Measurements from ENCODE around the gene CDH23. TPM values are rescaled to one million over a fixed set of nuclear protein-coding genes. Genes with fewer than 3 reads are reported as not detected.

The CDH23 gene
- polyA plus RNA-seq, 5 donors = 2.3 to 3.6 (median 3.1) TPM

- DNase-seq = no peak
Observed at GRCh38 chr10:71656220-71656619, 259.5 kb downstream of the CDH23 start.

DNA sequence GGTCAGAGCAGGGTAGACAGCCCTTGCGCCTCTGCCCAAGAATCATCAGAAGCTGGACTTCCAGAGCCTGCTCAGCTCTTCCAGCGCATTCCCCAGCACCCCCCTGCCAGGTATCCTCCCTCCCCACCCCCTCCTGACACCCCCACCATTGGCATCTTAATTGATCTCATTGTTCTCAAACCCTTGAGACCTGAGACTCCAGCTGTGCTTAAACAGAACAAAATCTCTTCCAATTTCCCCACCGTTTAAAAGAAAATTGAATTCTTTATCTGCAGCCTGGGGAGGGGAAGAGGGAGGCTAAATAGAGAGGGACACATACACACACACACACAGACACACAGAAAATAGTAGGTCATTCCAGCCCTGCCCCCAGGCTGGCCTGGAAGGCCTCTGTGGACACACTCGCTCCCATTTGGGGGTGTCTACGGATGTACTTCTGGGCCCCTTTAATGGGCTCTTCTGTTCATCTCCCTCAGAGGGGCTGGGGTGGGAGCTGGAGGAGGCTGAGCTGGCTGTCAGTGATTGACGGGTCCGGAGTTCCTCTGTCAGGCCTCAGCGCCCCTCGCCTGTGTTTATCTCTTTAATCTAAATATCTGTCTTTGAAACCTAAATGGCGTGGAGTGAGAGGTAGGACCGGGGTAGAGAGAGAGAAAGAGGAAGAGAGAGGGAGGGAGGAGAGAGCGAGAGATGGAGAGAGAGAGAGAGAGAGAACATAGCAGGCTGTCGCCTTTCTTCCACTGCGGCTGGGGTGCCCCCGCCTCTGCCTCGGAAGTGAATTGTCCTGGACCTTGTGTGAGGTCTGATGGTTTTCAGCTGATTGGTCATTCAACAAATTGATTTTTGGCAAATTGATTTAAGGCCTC, 261.1 kb downstream of the CDH23 start:
- DNase-seq = no peak

- no peak for DNase-seq
Observed at GRCh38 chr10:71658467-71658745, 261.7 kb downstream of the CDH23 start.

- no peak for DNase-seq
Observed at GRCh38 chr10:71659111-71659634, 262.5 kb downstream of the CDH23 start.

GRCh38 chr10:71659737-71660136, 263.0 kb downstream of the CDH23 start:
- no peak for DNase-seq

DNA sequence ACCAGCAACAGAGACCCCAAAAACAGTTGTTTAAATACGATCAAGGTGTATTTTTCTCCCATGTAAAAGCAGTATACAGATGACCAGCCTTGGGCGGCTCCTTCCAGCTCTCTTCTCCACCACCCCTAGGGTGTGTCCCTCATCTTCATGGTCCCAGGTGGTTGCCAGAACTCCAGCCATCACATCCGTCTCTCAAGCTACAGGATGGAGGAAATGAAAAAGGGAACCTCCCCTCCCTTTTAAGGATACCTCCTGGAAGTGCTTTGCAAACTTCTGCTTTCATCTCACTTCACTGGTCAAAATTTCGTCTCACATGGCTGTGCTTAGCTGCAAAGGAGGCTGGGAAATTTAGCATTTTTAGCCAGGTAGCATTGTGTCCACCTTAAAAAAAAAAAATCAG, 263.6 kb downstream of the CDH23 start:
- DNase-seq = no peak

GRCh38 chr10:71661060-71661622, 264.4 kb downstream of the CDH23 start:
- DNase-seq = no peak

DNA sequence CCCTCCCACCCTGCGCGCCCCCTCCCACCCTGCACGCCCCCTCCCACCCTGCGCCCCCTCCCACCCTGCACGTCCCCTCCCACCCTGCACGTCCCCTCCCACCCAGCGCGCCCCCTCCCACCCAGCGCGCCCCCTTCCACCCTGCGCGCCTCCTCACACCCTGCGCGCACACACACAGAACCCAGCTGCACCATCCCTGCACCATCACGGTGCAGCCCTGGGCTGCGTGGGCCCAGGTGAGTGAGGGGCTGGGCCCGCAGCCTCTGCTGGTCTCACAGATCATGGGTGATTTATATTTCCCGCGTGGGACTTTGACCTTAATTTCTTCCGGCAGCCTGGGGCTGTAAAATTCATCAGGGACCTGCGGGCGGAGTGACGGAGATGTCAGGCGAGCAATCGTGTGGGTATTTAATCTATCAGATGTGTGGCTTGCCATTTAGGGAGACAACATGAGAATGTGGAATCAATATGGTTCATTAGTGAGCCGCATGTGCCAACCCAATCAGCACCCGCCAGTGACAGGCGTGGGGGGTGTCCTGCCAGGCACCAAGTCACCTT, 265.1 kb downstream of the CDH23 start:
- no peak for DNase-seq

DNA sequence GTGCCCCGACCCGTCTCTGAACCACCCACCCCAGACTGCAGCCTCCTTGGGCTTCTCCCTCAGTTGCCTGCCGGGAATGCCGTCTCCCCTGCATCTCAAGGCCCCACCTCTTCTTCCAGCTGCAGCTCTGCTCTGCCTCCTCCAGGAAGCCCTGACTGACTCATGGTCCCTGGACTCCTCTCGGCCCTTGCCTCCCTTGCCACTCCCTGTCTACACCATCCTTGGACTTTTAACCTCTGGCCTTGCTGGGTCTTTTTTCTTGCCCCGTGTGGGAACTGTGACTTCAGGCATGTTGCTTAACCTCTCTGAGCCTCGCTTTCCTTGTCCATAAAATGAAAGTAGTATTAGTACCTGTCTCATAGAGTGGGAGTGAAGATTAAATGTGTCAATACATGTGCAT, 266.6 kb downstream of the CDH23 start:
- no peak for DNase-seq

- DNase-seq = no peak
Observed at GRCh38 chr10:71664585-71664984, 267.9 kb downstream of the CDH23 start.

DNA sequence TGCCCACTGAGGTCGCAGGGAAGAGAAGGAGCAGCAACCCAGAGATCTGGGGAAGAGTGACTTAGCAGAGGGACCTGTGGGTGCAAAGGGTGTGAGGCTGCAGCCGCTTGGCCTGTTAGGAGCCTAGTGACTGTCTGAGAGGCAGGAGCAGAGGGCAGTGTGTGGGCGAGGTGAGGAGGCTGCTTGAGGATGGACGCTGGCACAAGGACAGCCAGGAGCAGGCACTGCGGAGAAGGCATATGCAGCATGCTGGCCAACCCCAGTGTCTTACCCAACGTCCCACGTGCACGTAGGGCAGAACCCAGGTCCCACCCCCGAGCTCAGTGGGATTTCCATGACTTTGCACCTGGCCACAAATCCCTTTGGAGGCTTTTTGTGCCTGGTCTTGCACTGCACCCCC, 268.7 kb downstream of the CDH23 start:
- DNase-seq = no peak

- DNase-seq = no peak
Observed at GRCh38 chr10:71666639-71667386, 270.1 kb downstream of the CDH23 start.

DNA sequence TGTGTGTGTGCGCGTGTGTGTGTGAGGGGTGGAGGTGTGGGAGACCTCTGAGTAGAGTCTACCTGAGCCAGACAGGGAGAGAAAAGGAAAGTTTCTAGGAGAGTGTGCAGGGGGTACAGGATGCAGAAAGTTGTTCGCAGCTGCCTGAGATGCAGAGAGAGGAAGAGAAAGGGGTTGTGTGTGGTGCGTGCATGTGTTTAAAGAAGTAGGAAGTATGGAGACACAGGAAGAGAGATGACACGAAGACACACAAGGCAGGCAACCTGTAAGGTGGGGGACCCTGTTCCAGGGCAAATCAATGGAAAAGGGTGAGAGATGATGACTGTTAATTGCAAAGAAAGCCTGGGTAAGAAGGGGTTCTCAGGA, 270.6 kb downstream of the CDH23 start:
- no peak for DNase-seq

- no peak for DNase-seq
Observed at GRCh38 chr10:71671994-71672946, 275.6 kb downstream of the CDH23 start.

GRCh38 chr10:71675295-71675970, 278.7 kb downstream of the CDH23 start:
- no peak for DNase-seq

DNA sequence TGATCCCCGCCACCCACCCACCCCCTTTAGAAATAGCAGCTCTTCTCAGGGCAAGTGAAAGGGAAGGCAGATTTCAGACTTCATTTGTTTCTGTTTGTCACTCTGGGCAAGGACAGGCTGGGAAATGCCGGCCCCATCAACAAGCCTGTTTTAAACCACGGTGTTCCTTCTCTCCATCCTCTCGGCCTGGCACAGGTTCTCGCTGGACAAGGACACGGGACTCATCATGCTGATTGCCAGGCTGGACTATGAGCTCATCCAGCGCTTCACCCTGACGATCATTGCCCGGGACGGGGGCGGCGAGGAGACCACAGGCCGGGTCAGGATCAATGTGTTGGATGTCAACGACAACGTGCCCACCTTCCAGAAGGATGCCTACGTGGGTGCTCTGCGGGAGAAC, 280.5 kb downstream of the CDH23 start:
- no peak for DNase-seq

DNA sequence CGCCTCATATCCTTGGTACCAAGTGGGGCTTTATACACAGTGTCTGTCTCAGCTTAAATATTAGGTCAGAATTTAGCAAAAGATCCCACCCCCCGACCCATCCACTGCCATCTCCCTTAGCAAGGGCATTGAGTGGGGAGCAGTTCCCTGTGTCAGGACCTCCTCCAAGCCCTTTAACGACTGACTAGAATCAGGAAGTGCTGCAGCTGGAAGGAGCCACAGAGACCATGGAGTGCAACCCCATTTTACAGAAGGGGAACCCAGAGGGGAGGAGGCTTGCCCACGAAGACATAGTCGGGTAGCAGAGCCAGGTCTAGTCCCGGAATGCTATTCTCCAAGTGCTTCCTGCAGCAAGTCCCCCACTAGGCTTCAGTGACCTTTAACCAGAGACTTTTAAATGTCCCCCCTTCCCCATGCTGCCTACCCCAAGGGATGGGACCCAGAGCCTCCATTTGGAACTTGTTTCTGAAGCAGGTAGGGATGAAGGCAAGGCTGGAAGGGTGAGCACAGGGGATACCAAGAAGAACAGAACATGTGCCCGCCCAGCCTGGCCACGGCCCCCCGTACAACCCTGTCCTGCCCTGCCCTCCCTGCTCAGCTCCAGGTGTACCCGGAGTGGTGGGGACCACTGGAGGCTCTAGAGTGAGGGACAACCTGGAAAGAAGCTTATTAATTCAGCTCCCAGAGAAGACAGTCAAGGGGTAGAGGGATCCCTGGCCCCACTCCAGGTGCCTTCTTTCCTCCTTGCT, 281.5 kb downstream of the CDH23 start:
- no peak for DNase-seq

DNA sequence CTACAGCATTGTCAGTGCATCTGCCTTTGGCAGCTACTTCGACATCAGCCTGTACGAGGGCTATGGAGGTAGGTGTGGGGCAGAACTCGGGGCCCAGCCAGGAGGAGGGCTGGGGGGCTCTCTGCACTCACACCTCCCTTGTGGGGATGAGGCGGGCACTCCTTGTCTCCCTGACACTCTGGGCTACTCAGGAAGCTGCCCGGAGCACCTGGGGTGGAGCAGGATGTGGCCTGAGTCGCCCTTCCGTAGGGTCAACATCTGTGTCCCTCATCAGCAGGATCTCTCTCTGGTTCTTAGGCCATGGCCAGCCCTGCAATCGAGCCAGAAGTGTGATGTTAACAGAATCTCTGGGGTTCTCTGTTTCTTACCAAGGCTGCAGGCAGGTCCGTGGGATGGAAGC, 282.7 kb downstream of the CDH23 start:
- DNase-seq = no peak

- DNase-seq = no peak
Observed at GRCh38 chr10:71681977-71682376, 285.3 kb downstream of the CDH23 start.

DNA sequence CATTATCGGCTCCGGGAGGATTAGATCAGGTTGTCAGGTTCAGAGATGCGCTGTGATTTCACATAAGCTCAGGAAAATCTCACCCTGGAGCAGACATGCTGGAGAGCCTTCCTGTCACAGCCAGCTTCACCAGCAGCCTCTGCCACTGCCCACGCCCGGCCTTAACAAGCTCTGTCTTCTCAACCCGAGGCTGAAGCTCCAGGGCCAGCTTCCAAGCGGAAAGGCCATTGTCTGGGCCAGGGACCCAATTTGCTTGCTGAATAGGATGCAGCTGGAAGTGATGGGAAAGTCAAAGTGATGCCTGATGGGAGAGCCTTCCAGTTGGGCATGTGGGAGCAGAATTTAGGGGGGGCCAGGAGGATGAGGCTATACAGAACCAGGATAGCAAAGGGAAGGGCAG, 286.6 kb downstream of the CDH23 start:
- no peak for DNase-seq
